ENCODE data around the gene GRPEL1. TPM values are rescaled to one million over a fixed set of nuclear protein-coding genes. Genes with fewer than 3 reads are reported as not detected.

The GRPEL1 gene
- total RNA-seq, 1 donor from 2014 or later: 55.4 TPM

- DNase-seq (ENCODE audit: low read depth, low spot score): no peak
These were observed 42.7 kb downstream of the GRPEL1 start for GRCh38 chr4:7025040-7025602.

GRCh38 chr4:7024336-7024890 is 43.5 kb downstream of the GRPEL1 start:
- no peak for DNase-seq (ENCODE audit: low read depth, low spot score)

- no peak for DNase-seq (ENCODE audit: low read depth, low spot score)
These were observed 44.0 kb downstream of the GRPEL1 start for GRCh38 chr4:7023901-7024300.

- DNase-seq (ENCODE audit: low read depth, low spot score): no peak
These were observed 44.4 kb downstream of the GRPEL1 start for GRCh38 chr4:7023486-7023885.

GRCh38 chr4:7021930-7022664 is 45.8 kb downstream of the GRPEL1 start:
- no peak for DNase-seq (ENCODE audit: low read depth, low spot score)

GRCh38 chr4:7021355-7021754 is 46.5 kb downstream of the GRPEL1 start:
- no peak for DNase-seq (ENCODE audit: low read depth, low spot score)

- DNase-seq (ENCODE audit: low read depth, low spot score): no peak
These were observed 47.0 kb downstream of the GRPEL1 start for GRCh38 chr4:7020856-7021255.

- no peak for DNase-seq (ENCODE audit: low read depth, low spot score)
These were observed 47.6 kb downstream of the GRPEL1 start for GRCh38 chr4:7020290-7020689.

- DNase-seq (ENCODE audit: low read depth, low spot score): no peak
These were observed 48.5 kb downstream of the GRPEL1 start for GRCh38 chr4:7019367-7019766.

GRCh38 chr4:7018281-7018680 is 49.6 kb downstream of the GRPEL1 start:
- no peak for DNase-seq (ENCODE audit: low read depth, low spot score)

GRCh38 chr4:7017446-7018048 is 50.3 kb downstream of the GRPEL1 start:
- no peak for DNase-seq (ENCODE audit: low read depth, low spot score)

GRCh38 chr4:7016512-7016911 is 51.4 kb downstream of the GRPEL1 start:
- no peak for DNase-seq (ENCODE audit: low read depth, low spot score)

GRCh38 chr4:7016086-7016485 is 51.8 kb downstream of the GRPEL1 start:
- no peak for DNase-seq (ENCODE audit: low read depth, low spot score)

- no peak for DNase-seq (ENCODE audit: low read depth, low spot score)
These were observed 52.4 kb downstream of the GRPEL1 start for GRCh38 chr4:7015383-7016035.

GRCh38 chr4:7014815-7015214 is 53.0 kb downstream of the GRPEL1 start:
- no peak for DNase-seq (ENCODE audit: low read depth, low spot score)

GRCh38 chr4:7013175-7013574 is 54.7 kb downstream of the GRPEL1 start:
- no peak for DNase-seq (ENCODE audit: low read depth, low spot score)

GRCh38 chr4:7009564-7009963 is 58.3 kb downstream of the GRPEL1 start:
- DNase-seq (ENCODE audit: low read depth, low spot score): no peak

Other genes starting within 250 kb of the GRPEL1 start
- 33.6 and 36.7 TPM in 2 replicates for gene TBC1D14, start 158.2 kb downstream of the GRPEL1 start, total RNA-seq
- gene TADA2B, start 24.7 kb downstream of the GRPEL1 start, total RNA-seq: 10.2 and 12.0 TPM in 2 replicates
- gene SORCS2, start 124.5 kb upstream of the GRPEL1 start, total RNA-seq: 0.11 TPM in 1 of 2 replicates, not detected in the other

Measured in pulmonary artery endothelial cell (primary cell).